Gastroesophageal sphincter (tissue), 4 donors: Measurements from ENCODE around the gene CHD5. TPM values are rescaled to one million over a fixed set of nuclear protein-coding genes. Genes with fewer than 3 reads are reported as not detected.

Experiments
- ATAC-seq: fragments of 150-250 bp; one replicate; pipeline ENCODE4 v1.9.1; 2016; ENCODE audit warnings: mild to moderate bottlenecking, moderate library complexity
- H3K27ac ChIP-seq, 4 donors: fragments of 200-600 bp; sonication (generic) in 3 of 4; 1 replicate in 3 of 4; 2 replicates in 1 of 4; pipeline ENCODE4 v1.5.1; 2016 to 2019
- H3K27me3 ChIP-seq: fragments of 200-600 bp; sonication (generic); one replicate; pipeline ENCODE4 v1.5.1; 2019
- H3K36me3 ChIP-seq, 2 donors: fragments of 200-600 bp; sonication (generic); one replicate each; pipeline ENCODE4 v1.5.1; 2019; ENCODE audit warnings: control low read depth in 1 of 2
- H3K4me1 ChIP-seq, 3 donors: fragments of 200-600 bp; sonication (generic); 1 replicate in 2 of 3; 2 replicates in 1 of 3; pipeline ENCODE4 v1.5.1; 2016 to 2019; ENCODE audit warnings: control low read depth in 2 of 3
- H3K4me3 ChIP-seq, 2 donors: fragments of 200-600 bp; sonication (generic); one replicate each; pipeline ENCODE4 v1.5.1; 2019; ENCODE audit warnings: mild to moderate bottlenecking in 1 of 2, moderate library complexity in 1 of 2
- H3K9me3 ChIP-seq, 3 donors: fragments of 200-600 bp; sonication (generic); one replicate each; pipeline ENCODE4 v1.5.1; 2017 to 2019; ENCODE audit warnings: control low read depth in 2 of 3
- EP300 ChIP-seq: sonication (generic); formaldehyde crosslinking; IDR thresholded peaks from one replicate; pipeline ENCODE4 v1.6.1; 2017; ENCODE audit warnings: antibody characterized with exemption, mild to moderate bottlenecking
- POLR2A ChIP-seq, 2 donors: fragments of 450-650 bp; IDR thresholded peaks; one replicate each; pipeline ENCODE4 v1.6.1; 2017; ENCODE audit warnings: antibody characterized with exemption in 2 of 2, mild to moderate bottlenecking in 2 of 2, moderate library complexity in 1 of 2
- POLR2AphosphoS5 ChIP-seq: sonication (generic); formaldehyde crosslinking; IDR thresholded peaks from one replicate; pipeline ENCODE4 v1.6.1; 2017; ENCODE audit warnings: antibody characterized with exemption
- WGBS, 2 donors: methylation state at CpG; one replicate each; pipeline ENCODE4 v1.1.5; 2018; ENCODE audit warnings: low coverage in 1 of 2; 5-methylcytosine and 5-hydroxymethylcytosine counted together
- total RNA-seq, 4 donors: library from RNA; depleted of rRNA; stranded (reverse); fragments of >200 nt; gene quantifications; one replicate each; pipeline ENCODE4 v1.1.0, GENCODE V29; 2016
- TF ChIP-seq, protein P1 (sequence below), 4 experiments: fragments of 200-600 bp in 2 of 4; fragments of 450-650 bp in 2 of 4; sonication (generic) in 1 of 4; IDR thresholded peaks; one replicate each; pipeline ENCODE4 v1.5.1; 2017 to 2019; ENCODE audit warnings: antibody characterized with exemption in 4 of 4, mild to moderate bottlenecking in 2 of 4, moderate library complexity in 2 of 4

The CHD5 gene
- total RNA-seq, 4 donors from 2014 or later, result 4.4 to 34.9 (median 9.2) TPM

DNA sequence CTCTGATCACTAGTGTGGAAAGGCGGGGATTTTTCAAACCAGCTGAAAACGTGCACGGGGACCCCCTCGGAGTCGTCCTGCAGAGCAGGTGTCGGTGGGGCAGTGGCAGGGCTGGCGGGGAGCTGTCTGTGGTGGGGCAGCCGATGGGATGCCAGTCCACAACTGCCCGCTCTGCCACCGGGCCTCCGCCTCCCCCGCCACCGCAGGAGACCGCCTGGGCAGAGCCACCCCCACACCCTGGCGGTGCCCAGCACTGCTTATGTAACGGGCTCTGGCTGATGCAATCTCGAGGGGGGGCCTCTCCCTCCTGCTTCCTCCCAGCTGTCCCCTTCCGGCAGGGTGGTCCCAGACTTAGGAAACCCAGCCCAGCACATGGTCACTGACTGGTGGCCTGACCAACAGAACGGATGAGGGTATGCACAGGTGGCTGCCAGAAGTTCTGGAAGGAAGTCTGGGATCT, 9.3 kb downstream of the CHD5 start:
- TF ChIP-seq EP300 (no peak), POLR2AphosphoS5 (no peak), POLR2A (IDR thresholded peaks at IDR 0.05) (no peak)
- TF ChIP-seq, protein P1, sequence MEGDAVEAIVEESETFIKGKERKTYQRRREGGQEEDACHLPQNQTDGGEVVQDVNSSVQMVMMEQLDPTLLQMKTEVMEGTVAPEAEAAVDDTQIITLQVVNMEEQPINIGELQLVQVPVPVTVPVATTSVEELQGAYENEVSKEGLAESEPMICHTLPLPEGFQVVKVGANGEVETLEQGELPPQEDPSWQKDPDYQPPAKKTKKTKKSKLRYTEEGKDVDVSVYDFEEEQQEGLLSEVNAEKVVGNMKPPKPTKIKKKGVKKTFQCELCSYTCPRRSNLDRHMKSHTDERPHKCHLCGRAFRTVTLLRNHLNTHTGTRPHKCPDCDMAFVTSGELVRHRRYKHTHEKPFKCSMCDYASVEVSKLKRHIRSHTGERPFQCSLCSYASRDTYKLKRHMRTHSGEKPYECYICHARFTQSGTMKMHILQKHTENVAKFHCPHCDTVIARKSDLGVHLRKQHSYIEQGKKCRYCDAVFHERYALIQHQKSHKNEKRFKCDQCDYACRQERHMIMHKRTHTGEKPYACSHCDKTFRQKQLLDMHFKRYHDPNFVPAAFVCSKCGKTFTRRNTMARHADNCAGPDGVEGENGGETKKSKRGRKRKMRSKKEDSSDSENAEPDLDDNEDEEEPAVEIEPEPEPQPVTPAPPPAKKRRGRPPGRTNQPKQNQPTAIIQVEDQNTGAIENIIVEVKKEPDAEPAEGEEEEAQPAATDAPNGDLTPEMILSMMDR (IDR thresholded peaks at IDR 0.05), result no peak
- no peaks in the 10 kb centered on the region for H3K4me1 ChIP-seq
- H3K9me3 ChIP-seq, result no peaks in the 10 kb centered on the region
- peaks cover 61% of the 10 kb centered on the region for H3K27me3 ChIP-seq
- H3K36me3 ChIP-seq, result no peaks in the 10 kb centered on the region
- ATAC-seq, result no peak
- no CpG with 5 or more reads among the region's 19 CpGs for WGBS, 2 donors
- H3K27ac ChIP-seq, result peak overlapping the region in 1 of 4 donors; percentile 56
- no peak overlapping the region for H3K4me3 ChIP-seq

DNA sequence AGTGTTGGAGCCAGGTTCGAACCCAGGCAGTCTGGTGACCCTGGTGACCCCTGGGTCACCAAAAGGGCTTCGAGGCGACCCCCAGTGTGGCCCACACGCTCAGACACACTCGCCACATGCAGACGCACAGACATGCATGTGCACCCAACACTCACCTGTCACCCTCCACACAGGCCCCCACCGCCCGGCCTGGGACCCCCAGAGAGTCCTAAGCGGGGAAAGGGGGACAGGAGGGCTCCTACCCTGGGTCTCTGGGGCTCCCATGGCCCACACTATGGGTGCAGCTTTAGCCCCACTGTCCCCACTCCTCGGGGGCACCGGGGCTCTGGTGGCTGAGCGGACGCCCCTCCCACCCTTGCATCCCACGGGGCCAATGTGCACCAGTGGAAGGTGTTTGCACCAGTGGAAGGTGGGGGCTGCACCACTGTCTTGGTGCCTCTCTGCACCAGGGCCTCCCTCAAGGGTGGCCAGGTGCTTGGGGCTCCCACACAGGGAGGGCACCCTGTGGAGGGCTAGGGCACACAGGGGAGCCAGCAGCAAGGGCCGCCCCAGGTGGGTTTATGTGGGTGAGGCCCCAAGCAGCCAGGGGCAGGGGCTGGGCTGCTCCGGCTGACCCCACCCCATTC, 9.9 kb downstream of the CHD5 start:
- Histone ChIP-seq H3K27me3 (peaks cover 62% of the 10 kb centered on the region), H3K4me1 (no peaks in the 10 kb centered on the region), H3K27ac (peak overlapping the region in 1 of 4 donors; percentile 56), H3K9me3 (no peaks in the 10 kb centered on the region), H3K4me3 (no peak overlapping the region), H3K36me3 (no peaks in the 10 kb centered on the region)
- 83% methylated on average over 1 of the region's 16 CpGs; no CpG with 5 or more reads in 1 of the 2 donors for WGBS, 2 donors
- TF ChIP-seq POLR2AphosphoS5, result no peak
- TF ChIP-seq, protein P1 (IDR thresholded peaks at IDR 0.05), result no peak
- TF ChIP-seq EP300, result no peak
- no peak for TF ChIP-seq POLR2A (IDR thresholded peaks at IDR 0.05)
- no peak for ATAC-seq

DNA sequence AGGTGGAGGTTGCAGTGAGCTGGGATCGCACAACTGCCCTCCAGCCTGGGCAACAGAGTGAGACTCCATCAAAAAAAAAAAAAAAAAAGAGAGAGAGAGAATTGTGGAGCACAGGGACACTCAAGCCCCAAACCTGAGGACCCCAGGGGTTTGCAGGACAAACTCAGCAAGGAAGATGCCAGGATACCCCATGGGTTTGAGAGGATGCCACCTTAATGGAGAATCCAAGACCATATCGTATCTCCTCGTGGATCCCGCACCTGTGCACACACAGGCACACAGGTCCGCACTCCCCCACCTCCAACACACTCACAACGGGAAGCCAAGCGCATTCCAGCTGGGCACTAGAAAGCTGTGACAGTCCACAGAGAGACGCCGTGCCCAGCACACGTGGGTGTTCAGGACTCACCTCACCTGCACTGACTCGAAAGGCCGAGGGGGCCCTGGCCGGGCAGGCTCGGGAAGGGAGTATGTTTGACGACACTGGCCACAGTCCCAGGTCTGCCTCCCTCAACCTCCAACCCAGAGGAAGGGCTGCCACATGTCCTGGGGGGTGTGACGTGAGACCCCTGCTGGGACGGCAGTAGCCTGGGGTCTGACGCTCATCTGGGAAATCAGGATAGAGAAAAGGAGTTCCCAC, 11.1 kb downstream of the CHD5 start:
- Histone ChIP-seq H3K9me3 (no peaks in the 10 kb centered on the region), H3K27me3 (peaks cover 59% of the 10 kb centered on the region), H3K4me1 (no peaks in the 10 kb centered on the region), H3K4me3 (no peak overlapping the region), H3K36me3 (no peaks in the 10 kb centered on the region), H3K27ac (no peak overlapping the region)
- 73% methylated on average over 2 of the region's 18 CpGs; no CpG with 5 or more reads in 1 of the 2 donors for WGBS, 2 donors
- no peak for ATAC-seq
- TF ChIP-seq POLR2AphosphoS5 (no peak), POLR2A (IDR thresholded peaks at IDR 0.05) (no peak), EP300 (no peak)
- TF ChIP-seq, protein P1 (IDR thresholded peaks at IDR 0.05), result no peak

DNA sequence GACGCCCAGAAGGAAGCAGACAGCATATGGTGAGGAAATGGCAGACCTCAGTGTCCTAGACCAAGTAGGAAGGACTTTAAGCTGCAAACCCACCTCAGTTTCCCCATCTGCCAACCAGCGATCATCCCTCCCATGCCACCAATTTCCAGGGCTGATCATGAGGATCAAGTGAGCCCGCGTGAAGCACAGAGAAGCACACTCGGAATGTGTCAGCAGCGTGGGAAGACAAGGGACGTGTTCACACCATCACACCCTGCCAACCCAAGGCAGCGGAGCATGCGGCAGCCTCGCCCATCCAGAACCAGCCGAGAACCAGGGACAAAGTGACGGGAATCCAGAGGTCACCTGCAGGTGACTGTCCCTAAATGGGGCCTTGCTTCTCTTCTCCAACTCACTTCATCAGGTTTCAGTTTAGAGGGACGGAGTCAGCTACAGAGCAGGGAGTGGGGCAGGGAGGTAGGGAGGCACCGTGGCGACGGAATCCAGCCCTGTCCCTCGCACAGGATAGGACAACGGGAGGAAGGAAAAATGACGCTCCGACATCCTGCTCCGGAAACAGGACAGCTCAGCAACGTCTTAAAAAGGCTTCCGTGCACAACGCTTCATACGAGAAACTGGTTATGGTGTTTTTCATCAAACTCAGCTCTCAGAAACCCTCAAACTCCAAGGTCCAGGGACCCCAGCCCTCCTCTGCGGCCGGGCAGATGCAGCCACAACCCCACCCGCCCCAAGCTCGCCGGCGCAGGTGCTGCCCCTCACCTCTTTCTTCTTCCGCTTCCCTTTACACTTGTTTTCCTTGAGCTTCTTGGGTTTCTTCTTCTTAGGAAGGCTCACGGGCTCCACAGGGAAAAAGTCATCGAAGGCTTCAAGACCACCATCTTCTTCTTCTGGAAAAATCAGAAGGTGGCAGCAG, 12.5 kb downstream of the CHD5 start:
- Histone ChIP-seq H3K9me3 (no peaks in the 10 kb centered on the region), H3K27ac (no peak overlapping the region), H3K36me3 (no peaks in the 10 kb centered on the region), H3K27me3 (peaks cover 61% of the 10 kb centered on the region), H3K4me1 (no peaks in the 10 kb centered on the region), H3K4me3 (no peak overlapping the region)
- WGBS, 2 donors, result 40 to 72% methylated on average over 1 to 23 of the region's 34 CpGs
- no peak for TF ChIP-seq EP300
- ATAC-seq, result no peak

DNA sequence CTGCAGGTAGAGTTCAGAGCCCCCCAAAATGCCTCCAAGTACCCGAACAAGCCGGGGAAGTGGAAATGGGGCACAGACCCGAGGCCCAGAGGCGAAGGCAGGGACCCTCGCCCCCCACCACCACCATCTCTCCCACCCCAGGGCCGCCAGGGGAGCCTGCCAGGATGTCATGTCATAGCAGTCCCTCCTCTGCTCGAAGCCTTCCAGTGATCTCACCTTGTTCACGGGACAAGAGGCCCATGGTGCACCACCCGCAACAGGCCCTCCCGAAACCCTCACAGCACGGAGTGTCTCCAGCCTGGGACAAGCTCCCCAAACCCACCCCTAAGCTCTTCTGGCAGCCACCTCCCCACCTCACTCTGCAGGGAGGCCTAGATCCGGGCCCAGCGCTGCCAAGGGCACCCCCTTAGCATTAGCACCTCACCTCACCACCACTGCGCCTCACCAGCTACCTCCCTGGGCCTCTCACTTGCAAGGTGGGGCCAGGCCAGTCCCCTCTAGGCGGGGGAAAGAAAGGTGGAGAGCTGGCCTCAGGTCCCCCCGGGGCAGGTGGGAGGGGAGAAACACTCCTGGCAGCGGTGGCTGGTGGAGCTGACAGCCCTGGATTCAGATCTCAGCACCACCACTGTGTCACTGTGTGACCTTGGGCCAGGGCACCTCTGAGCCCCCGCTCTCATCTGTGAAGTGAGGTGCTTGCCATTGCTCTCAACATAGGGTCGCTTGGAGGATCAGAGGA, 13.3 kb downstream of the CHD5 start:
- no peak for TF ChIP-seq POLR2AphosphoS5
- Histone ChIP-seq H3K4me3 (no peak overlapping the region), H3K4me1 (no peaks in the 10 kb centered on the region), H3K27me3 (peaks cover 62% of the 10 kb centered on the region), H3K9me3 (no peaks in the 10 kb centered on the region), H3K27ac (no peak overlapping the region), H3K36me3 (no peaks in the 10 kb centered on the region)
- no peak for ATAC-seq
- WGBS, 2 donors, result 80% methylated on average over 2 of the region's 19 CpGs; no CpG with 5 or more reads in 1 of the 2 donors
